ENCODE measurements around the gene NMNAT2.

NMNAT2 gene

DNA sequence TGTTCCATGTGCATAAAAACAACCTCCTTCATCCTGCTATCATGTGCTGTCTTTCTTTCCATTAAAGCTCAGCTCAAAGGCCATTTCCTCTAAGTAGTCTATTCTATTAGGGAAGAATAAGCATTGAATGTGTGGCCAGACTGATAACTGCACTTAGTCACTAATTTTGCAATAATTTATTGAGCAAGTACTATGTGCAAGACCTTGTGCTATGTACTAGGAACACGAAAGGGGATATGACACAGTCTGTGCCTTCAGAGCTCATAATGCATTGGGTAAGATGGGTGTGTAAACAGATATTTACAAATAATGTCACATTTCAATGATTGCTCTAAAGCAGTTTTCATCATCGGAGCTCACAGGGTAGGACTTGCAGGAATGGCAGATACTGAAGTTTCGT lies 54.2 kb downstream of the NMNAT2 start:
- no peak for DNase-seq

DNA sequence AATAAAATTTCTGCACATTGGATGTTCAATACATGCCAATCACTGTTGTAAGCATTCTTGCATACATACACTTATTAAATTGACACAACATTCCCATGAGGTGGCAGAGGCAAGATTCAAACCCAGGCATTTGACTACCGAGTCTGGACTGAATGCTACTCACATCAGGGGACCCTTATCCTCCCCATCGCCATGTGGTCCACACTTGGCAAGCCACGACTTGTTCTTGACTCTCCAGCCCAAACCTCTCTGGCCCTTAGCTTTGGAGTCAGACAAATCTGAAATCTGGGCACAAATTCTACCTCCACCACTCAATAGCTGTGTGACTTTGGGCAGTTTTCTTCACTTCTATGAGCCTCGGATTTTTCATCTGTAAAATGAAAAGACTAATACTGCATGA lies 57.1 kb downstream of the NMNAT2 start:
- no peak for DNase-seq

DNA sequence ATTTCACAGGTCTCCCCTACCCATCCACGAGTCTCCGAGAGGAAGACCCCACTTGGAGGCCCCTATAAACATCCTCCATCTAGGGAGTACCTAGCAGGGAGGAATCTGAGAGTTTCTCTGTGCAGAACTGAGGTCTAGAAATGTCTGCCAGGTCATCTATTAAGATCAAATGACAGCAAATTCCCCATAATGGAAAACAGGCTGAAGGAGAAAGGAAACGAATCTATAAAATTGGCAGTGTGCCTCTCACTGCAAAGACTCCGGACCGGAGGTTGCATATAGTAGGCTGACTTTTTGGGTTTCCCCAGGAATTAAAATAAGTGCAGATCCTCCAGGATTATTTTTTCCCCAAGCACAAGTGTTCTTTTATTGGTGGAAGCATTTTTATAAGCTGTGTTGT lies 57.7 kb downstream of the NMNAT2 start:
- no peak for DNase-seq

DNA sequence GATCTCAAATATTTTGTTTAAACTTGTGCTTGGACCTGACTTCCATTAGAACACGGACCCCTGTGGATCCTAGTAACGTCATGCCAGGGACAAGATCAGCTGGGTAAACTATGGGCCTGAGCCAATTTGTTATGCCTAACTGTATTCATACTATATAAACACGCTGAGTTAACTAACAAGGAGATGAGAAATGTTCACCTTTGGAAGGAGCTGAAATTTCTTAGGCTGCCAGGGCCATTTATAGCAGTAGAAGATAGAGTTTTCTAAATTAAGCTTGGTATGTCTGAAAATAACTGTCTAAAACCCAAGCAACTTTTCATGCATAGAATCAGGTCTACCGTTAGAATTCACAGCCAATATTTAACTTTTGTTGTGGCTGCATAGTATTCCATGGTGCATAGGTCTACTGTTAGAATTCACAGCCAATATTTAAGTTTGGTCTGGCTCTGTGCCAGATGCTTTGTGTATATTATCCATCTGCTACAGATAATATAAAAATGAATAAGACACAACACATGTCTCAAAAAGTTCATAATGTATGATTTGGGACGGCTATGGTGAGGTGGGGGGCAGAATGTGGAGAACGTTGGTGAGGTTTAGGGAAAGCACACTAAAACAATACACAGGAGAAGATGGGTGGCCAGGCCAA lies 61.5 kb downstream of the NMNAT2 start:
- no peak for DNase-seq

DNA sequence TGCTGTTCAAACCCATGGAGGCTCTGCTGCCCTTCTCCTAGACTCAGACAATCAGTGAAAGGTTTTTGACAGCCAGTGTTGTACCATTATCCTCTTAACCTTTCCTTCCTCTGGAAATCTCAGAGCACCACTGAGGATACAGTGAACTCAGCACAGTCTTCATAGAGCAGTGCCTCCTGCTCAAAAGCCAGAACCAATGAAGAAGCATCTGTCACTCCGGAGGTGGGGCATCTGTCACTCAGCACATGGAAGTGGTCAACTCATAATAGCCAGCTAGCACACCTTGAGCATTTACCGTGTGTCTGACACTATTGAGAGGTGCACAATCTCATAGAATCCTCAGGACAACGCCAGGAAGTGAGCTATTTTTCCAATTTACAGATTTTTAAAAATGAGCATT lies 62.4 kb downstream of the NMNAT2 start:
- no peak for DNase-seq

DNA sequence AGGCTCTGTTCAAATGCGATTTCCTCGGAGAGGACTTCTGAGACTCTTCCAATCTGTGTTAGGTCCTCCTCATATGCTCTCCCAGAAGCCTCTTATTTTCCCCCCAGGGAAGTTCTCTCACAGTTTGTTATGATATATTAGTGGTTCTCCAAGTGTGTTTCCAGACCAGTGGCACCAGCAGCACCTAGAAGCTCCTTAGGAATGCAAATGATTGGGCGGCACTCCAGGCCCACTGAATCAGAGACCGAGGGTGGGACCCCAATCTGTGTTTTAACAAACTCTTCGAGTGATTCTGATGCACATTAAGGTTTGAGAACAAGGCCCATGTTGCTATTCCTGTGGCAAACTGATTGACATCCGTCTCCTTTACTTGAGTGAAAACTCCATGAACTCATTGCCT lies 63.0 kb downstream of the NMNAT2 start:
- no peak for DNase-seq

DNA sequence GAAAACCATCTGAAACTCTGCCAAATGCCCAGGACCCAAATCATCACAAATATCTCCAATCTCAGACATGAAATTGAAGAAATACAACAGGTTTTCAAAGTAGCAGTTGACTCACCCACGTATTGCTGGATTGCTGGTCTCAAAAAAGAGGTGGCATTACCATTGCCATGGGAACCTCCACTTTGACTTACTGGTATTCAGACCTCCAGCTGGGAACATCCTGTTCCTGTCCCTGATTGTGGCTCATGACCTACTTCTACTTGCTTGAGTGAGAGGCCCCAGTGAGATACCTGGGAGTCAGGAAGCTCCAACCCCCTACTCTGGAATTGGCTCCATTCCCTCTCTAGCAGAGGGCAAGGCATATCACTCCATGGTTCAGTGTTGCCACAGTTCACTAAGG lies 64.6 kb downstream of the NMNAT2 start:
- no peak for DNase-seq

DNA sequence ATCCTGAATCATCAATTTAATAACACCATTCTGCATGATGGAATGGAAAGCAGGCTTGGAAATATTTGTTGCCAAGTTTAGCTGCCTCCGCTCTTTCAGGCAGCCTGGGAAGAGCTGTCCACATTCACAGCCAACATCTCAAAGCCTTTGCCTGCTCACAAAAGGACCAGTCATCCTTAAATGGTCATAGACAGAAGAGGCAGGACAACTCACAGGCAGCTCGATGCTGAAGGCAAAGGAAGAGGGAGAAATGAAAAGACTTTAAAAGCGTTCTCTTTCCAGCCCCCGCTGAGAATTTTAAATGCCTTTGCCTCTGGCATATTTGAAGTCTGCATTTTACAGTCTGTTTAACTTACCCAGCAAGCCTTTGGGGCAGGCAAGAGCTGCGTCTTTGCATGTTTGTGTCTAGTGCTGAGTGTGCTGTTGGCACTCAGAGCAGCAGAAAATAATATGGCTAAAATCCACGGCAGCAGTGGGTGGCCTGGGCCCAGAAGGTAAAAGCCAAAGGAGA lies 68.9 kb downstream of the NMNAT2 start:
- no peak for DNase-seq

DNA sequence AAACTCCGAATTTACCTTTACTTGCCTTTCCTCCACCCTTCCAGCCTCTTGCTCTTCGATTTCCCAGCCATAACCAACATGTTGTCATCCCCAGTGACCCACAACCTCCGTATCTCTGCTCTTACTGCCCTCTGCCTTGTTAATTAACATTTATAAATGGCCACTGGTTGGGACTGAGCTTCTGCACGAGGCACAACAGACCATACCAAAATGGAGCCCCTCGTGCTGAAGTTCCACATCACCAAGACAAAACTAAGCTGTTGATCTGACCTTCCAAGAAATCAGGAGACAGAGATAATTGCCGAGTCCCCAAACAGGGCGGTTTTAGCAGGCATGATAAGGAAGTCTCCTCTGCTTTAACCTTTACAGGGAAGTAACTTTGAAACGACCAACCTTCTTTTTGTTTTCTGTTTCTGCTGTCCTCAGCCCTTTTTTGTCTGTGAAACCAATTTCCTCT lies 71.9 kb downstream of the NMNAT2 start:
- no peak for DNase-seq

DNA sequence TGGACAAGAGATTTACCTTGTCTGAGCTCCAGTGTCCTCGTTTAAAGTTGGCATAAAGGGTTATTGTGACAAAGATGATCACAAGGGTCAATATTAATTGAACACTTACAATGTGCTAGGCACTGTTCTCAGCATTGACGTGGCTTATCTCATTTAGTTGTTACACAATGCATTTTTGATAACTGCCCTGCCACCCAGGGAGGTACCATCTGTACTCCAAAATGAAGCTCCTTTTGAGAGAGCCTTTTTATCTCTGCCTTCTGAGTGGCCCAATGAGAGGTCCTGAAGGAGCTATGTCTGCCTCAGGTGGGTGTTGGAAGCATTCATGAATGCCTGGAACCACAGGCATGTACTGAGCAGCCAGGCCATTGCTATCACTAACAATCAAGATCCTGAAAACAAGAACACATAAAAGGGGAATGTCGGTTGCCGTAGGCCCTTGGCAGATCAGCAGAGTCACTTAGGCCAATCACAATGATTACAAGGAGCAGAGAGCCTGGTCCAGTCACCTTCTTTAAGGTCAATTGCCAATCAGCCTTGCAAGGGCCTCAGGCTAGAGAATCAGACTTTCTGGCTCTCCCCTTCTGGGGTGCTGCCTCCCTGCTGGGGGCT lies 78.5 kb downstream of the NMNAT2 start:
- no peak for DNase-seq

DNA sequence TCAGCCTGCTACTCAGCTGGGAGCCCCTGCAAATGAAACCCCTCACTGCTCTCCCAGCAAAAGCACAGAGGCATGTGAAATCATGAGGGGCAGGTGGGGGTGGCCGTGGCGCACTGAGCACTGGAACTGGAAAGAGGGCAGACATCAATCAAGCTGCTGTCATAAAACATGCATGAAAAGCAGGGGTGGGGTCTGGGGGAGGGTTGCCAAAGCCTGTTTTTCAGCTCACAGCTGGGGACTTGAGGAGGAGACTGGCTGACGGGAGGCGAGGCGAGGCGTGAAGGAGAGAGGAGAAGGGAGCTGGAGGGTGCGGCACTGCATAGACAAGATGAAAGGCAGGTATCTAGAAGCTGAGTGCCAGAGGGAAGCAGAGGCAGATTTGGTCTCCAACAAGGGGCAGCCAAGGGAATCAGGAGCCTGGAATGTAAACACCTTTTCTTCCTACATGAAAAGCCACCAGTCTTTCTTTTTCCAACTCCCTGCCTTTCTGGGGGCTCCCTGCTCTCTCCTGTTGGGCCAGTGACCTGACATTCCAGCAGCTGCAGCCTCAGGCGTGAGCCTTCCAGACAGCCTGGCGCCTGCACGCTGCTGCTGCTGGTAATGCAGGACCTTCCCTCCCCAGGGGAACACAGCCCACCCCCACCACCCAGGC lies 87.0 kb downstream of the NMNAT2 start:
- no peak for DNase-seq

DNA sequence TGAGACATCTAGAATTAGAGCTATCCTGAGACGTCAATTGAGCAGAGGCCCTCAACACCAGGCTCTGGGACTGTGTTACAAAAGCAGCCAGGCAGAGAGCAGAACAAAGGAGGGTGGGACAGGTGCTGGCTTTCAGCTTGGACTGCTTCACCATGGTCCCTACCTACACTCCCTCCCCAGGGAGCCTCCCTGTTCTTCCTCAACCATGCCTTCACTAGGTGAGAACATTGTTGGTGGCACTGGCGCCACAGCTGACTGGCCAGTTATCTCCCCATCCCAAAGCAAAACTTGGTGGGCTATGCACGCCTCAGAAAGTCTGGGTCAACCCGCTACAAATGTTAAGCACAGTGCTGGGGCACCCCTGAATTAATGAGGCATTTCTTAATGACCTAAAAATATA lies 87.8 kb downstream of the NMNAT2 start:
- no peak for DNase-seq

DNA sequence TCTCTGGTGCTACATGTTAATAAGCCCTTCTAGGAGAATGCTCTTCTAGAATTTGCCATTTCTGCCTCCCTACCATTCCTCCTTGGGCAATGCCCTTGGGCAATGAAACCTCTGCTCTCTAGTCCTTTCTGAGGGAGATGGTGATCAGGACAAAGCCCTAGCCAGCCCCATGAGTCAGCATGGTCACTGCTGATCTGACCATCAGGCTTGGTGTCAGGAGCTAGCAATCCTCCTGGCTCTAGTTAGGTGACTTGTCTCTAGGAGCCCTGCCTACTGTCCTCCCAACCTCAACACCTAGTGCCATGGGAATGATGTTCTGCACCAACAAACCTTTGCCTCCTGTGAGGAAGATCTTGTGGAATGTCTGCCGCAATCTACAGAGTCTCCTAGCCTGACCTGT lies 89.8 kb downstream of the NMNAT2 start:
- no peak for DNase-seq

DNA sequence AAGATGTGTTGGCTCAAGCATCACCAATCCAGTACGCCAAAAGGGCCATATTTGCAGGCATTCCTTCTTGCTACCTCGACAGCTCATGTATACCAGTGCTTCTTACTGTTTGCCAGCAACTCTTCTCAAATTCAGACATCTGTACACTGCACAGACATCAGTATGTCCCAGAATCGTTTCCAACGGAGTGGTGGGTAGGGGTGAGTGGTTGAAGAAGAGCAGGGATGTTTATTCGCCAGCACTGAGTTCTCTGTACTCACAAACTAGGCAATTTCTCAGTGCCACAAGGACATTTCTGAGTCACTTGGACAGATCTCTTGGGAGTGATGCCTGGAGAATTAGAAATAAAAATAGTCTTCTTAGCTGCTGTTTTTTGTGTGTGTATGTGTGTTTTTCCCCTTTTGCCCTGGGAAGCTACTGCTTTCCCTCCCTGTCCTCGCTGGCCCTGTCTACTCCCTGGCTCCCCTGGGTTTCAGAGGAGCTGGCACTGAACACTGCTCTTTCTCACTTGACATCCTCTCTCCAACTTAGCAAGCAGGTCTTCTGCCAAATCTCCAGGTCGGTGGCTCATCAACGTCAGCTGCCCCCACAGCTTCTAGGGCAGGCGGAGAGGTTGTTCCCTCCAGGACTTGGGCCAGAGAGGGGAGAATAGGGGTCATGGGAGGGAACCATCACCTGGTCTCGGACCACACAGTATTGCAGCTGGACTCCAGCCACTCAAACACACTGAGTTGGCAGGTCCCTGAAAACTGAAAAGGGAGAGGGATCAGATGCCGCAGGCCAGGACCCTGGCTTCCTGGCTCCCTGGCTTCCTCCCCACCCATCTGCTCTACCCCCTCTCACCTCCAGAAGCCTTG lies 90.5 kb downstream of the NMNAT2 start:
- DNase-seq, result no peak

DNA sequence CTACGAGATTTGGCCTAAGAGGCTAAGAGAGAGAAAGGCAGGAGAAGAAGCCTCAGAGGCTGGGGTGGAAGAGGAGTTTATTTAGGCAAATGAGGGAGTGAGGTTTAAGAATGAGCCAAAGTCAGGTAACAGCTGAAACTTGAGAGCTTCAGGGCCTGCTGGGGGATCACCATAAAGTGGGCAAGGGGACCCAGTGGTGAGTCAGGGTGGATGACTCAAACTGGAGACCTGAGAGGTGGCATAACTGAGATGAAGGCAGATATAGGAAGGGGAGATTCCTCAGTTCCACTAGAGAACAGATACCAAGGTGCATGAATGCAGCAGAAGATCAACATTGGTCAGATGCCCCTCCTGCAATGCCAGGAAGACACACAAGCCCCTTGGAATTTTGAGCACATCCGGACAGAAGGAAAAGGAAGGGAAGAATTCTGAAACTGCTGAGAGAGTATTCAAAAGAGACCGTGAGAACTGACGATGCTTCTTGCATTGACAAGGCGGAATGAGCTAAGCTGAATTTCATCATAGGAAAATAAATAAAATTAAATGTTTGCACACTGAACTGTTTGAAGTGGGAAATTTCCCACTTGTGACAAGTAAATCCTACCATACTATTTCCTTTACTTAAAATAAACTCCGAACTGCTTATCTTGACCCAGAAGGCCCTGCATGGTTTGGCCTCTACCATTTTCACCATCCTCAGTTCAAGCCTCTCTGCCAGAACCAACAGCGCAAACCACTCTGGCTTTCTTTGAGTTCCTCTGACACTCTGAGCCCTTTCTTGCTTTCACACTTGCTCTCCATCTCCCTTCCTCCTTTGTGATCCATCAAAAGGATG lies 94.1 kb downstream of the NMNAT2 start:
- no peak for DNase-seq

DNA sequence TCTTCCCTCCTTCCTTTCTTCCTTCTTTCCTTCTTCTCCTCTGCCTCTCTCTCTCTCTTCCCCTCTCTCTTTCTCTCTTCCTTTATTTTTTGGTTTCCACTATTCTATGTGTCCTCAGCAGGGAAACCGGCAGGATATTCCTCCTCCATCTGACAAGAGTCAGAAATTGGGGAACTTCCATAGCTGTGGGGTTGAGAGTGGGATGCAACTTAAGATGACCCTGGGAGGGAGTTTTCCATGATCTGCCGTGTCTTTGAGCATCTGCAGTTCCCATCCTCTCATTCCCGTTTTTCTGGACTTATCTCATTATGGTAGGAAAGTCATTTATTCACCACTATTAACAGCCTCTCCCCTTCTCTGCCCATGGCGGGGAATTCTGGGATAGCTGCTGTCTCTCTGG lies 98.6 kb downstream of the NMNAT2 start:
- no peak for DNase-seq

DNA sequence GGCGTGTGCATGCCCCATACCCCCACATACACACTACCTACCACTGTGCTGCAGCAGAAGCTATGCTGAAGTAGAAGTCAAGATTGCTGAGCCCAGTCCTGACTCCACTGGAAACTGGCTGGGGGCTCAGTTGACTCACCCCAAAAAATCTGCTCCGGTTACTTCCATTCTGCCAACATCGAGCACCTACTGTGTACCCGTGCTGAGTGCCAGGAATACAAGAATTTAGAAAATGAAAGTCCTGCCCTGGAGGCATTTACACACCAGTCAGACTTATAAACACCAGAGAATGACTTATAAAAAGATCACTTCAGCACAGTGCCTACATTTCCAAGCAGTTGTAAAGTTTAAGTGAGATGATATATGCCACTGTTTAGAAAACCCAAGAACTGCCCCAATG lies 99.1 kb downstream of the NMNAT2 start:
- DNase-seq, result no peak

DNA sequence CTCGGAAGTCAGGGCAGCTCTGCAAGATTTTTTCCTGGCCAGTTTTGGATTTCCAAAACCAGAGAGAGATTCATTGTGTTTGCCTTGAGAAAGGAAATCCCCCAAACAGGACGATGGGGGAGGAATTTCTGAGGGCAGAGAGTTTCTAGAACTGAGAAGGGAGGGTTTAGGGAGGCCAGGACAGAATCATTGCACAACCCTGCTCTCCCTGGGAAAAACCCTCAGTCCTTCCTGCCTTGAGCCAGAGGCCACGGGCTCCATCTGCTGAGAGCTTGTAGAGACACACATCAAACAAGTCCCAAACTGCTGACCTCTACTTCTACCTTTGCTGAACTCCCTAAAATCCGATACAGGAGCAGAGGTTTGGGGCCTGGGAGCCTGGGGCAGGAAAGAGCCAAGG lies 99.7 kb downstream of the NMNAT2 start:
- DNase-seq, result no peak

DNA sequence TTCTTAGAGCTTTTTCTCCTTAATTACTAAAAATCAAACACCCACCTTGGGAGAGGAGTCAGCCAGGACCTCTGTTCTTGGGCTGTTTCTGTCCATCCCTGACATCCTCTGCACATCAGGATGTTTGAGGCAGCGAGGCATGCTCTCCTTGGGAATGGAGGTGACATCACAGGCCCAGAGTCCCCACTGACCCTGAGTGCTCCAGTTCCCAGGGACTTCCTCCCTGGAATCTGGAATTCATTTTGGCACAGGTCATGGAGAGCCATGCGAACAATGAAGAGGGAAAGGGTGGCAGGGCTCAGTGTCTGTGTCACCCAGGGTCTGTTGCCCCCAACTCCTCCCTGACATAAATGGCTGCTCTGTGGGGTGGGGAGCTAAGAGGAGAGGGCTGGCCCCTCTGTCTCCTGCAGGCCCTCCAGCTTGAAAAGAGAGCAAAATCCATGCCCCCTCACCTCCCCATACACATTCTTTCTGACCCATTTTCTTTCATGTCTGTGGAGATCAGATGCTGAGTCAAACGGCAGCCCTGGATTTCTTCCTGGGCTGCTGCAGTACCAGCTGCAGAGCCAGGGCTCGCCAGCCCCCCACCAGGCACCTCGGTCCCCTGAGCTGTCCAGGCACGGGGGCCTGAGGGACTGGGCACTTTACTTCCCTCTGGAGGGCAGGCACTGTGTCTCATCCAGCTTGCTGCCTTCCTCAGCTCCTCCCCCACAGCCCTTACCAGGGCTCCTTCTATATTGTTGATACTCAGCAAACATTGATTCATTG lies 102.0 kb downstream of the NMNAT2 start:
- DNase-seq, result no peak

DNA sequence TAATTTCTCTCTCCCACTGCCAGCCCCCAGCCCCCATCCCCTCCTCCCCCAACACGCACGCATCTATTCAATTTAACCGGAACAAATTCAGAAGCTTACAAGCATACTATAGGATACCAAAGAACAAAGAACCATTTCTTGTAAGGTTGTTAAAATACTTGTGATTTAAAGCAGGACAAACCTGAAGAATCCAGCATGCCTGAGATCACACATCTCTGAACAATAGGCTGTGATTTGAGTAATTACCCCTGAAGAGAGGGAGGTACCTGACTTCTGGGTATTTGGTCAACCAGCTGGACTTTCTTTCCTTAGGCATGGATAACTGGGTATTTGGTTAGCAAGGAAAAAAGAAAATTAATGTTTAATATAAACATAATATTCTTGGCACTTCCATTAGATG lies 105.1 kb downstream of the NMNAT2 start:
- no peak for DNase-seq

DNA sequence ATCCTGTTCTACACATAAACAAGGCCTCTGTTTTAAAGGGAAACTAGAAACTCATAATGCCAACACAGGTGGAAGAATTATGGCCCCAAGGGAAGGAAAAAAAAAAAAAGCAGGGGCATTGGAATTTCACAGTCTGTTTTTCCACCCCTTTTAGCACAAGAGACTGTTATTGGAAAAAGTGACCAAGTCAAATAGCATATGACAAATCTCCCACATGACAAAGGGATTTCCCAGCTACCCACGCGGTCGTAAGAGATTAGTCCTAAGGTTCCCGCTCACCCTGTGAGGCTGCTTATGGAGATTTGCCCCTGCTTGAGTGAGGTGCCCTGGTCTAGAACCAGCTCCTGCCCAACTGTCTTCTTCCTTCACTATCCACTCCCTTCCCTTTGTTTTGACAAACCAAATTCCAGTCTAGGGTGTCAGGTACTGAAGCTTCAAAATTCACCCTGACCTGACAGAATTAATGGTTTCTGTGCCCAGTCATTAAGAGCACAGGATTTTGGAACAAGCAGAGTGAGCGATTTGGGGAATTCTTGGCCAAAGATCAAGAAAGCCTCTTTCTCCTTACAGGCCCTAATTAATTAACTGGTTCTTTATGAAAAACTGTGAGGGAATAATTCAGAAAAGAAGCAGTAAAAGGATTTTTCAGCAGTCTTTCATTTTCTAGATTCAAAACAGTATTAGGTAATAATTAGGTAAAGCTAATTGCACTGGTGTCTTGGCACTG lies 107.3 kb downstream of the NMNAT2 start:
- DNase-seq, result no peak

Measured in activated CD4-positive, alpha-beta T cell treated with anti-CD3 and anti-CD28 coated beads, Interleukin-10, Interleukin-2, amounts not matched to agents 100 ng/mL and 50 ng/mL, durations not matched to agents 16 hours and 8 hours (primary cell).